Kidney tubule cell (primary cell): ENCODE measurements around the gene SMPD4.
"Not testable (repeated sequence)": the region's sequence is repeated elsewhere in the genome, so short reads cannot be mapped to it uniquely, and the experiment has no call there.

Experiments
- DNase-seq: peaks from one replicate; pipeline ENCODE4 v3.0.0-alpha.2; 2018; ENCODE audit warnings: low spot score

Gene SMPD4

GRCh38 chr2:130181325-130181879, at the start of gene SMPD4:
Gene SMPD4 (minus strand): TSS chr2:130181602. CDS start chr2:130176592, 5,010 bp downstream.
- peak; percentile 96 for DNase-seq

GRCh38 chr2:130230907-130231306, 49.5 kb upstream of the SMPD4 start:
- DNase-seq = not testable (repeated sequence)

GRCh38 chr2:130230376-130230775, 49.0 kb upstream of the SMPD4 start:
- DNase-seq = not testable (repeated sequence)

- not testable (repeated sequence) for DNase-seq
Observed at GRCh38 chr2:130229161-130229510, 47.7 kb upstream of the SMPD4 start.

- not testable (repeated sequence) for DNase-seq
Observed at GRCh38 chr2:130228467-130229160, 47.2 kb upstream of the SMPD4 start.

GRCh38 chr2:130228005-130228404, 46.6 kb upstream of the SMPD4 start:
- not testable (repeated sequence) for DNase-seq

GRCh38 chr2:130222523-130222922, 41.1 kb upstream of the SMPD4 start:
- DNase-seq = not testable (repeated sequence)

- DNase-seq = not testable (repeated sequence)
Observed at GRCh38 chr2:130220505-130220904, 39.1 kb upstream of the SMPD4 start.

GRCh38 chr2:130219147-130219546, 37.7 kb upstream of the SMPD4 start:
- DNase-seq = not testable (repeated sequence)

- DNase-seq = not testable (repeated sequence)
Observed at GRCh38 chr2:130207051-130207450, 25.6 kb upstream of the SMPD4 start.

GRCh38 chr2:130203150-130203549, 21.7 kb upstream of the SMPD4 start:
- not testable (repeated sequence) for DNase-seq

- not testable (repeated sequence) for DNase-seq
Observed at GRCh38 chr2:130202518-130202917, 21.1 kb upstream of the SMPD4 start.

GRCh38 chr2:130198343-130198742, 16.9 kb upstream of the SMPD4 start, which contains the start of gene TUBA3E:
Gene TUBA3E (minus strand): TSS chr2:130198439. CDS start chr2:130198360, 79 bp downstream.
- DNase-seq = no peak

GRCh38 chr2:130196052-130196451, 14.7 kb upstream of the SMPD4 start:
- not testable (repeated sequence) for DNase-seq

- not testable (repeated sequence) for DNase-seq
Observed at GRCh38 chr2:130195089-130195635, 13.8 kb upstream of the SMPD4 start.

GRCh38 chr2:130193824-130194223, 12.4 kb upstream of the SMPD4 start:
- DNase-seq = not testable (repeated sequence)

GRCh38 chr2:130192451-130192850, 11.0 kb upstream of the SMPD4 start:
- peak; percentile 57 for DNase-seq

- not testable (repeated sequence) for DNase-seq
Observed at GRCh38 chr2:130191319-130191718, 9.9 kb upstream of the SMPD4 start.

GRCh38 chr2:130190237-130190636, 8.8 kb upstream of the SMPD4 start:
- DNase-seq = no peak

GRCh38 chr2:130188958-130189357, 7.6 kb upstream of the SMPD4 start:
- DNase-seq = not testable (repeated sequence)

GRCh38 chr2:130187859-130188792, 6.7 kb upstream of the SMPD4 start:
- DNase-seq = not testable (repeated sequence)

GRCh38 chr2:130187268-130187667, 5.9 kb upstream of the SMPD4 start:
- DNase-seq = no peak
